ENCODE results near the gene ATP11A. TPM values are rescaled to one million over a fixed set of nuclear protein-coding genes. Genes with fewer than 3 reads are reported as not detected.

ATP11A gene
- total RNA-seq, 2 donors from 2014 or later, result 122 to 140 TPM

GRCh38 chr13:112709825-112710783 lies 20.3 kb downstream of the ATP11A start:
- no peak for DNase-seq
- no peak overlapping the region for H3K27ac ChIP-seq (ENCODE audit: low read depth, low read length)
- peaks cover 28% of the 10 kb centered on the region for H3K4me1 ChIP-seq (ENCODE audit: control insufficient read depth, insufficient read depth, low read length)

GRCh38 chr13:112710855-112711527 lies 21.2 kb downstream of the ATP11A start:
- Mint-ChIP-seq H3K27me3 (ENCODE audit: insufficient read depth) (no peaks in the 10 kb centered on the region), H3K4me3 (peak overlapping the region; percentile 47)
- peak overlapping the region; percentile 64 for H3K4me3 ChIP-seq (ENCODE audit: low read length)

More at GRCh38 chr13:112709825-112710783, 20.3 kb downstream of the ATP11A start:
- Histone ChIP-seq H3K9me3 (ENCODE audit: control insufficient read depth, low read length) (no peaks in the 10 kb centered on the region), H3K27me3 (ENCODE audit: control insufficient read depth, insufficient read depth, low read length, poor library complexity, severe bottlenecking) (no peaks in the 10 kb centered on the region), H3K9ac (ENCODE audit: extremely low read depth, low read length, poor library complexity, severe bottlenecking) (no peak overlapping the region), H3K36me3 (ENCODE audit: control insufficient read depth, insufficient read depth, low read length) (no peaks in the 10 kb centered on the region), H3K4me3 (ENCODE audit: low read length) (no peak overlapping the region)
- Mint-ChIP-seq H3K36me3 (ENCODE audit: low read depth) (peaks cover 18% of the 10 kb centered on the region), H3K4me3 (no peak overlapping the region), H3K4me1 (peaks cover 64% of the 10 kb centered on the region), H3K27me3 (ENCODE audit: insufficient read depth) (no peaks in the 10 kb centered on the region), H3K27ac (peak overlapping the region; percentile 67), H3K9me3 (peaks cover 3% of the 10 kb centered on the region)
- TF ChIP-seq CTCF (conservative IDR thresholded peaks at IDR 0.05), result no peak
- 90 to 91% methylated on average over 13 to 26 of the region's 26 CpGs for WGBS, 2 experiments (ENCODE audit: insufficient coverage in 1 of 2, insufficient read length in 1 of 2)

More at GRCh38 chr13:112710855-112711527, 21.2 kb downstream of the ATP11A start:
- H3K9me3 Mint-ChIP-seq, result peaks cover 6% of the 10 kb centered on the region
- no peaks in the 10 kb centered on the region for H3K9me3 ChIP-seq (ENCODE audit: control insufficient read depth, low read length)
- H3K4me1 Mint-ChIP-seq, result peaks cover 66% of the 10 kb centered on the region
- peak overlapping the region; percentile 99 for H3K27ac Mint-ChIP-seq
- peaks cover 28% of the 10 kb centered on the region for H3K4me1 ChIP-seq (ENCODE audit: control insufficient read depth, insufficient read depth, low read length)
- peak overlapping the region; percentile 72 for H3K9ac ChIP-seq (ENCODE audit: extremely low read depth, low read length, poor library complexity, severe bottlenecking)
- TF ChIP-seq CTCF (conservative IDR thresholded peaks at IDR 0.05), result no peak
- 91 to 92% methylated on average over 14 to 21 of the region's 22 CpGs for WGBS, 2 experiments (ENCODE audit: insufficient coverage in 1 of 2, insufficient read length in 1 of 2)
- no peaks in the 10 kb centered on the region for H3K36me3 ChIP-seq (ENCODE audit: control insufficient read depth, insufficient read depth, low read length)
- H3K27me3 ChIP-seq (ENCODE audit: control insufficient read depth, insufficient read depth, low read length, poor library complexity, severe bottlenecking), result no peaks in the 10 kb centered on the region
- peaks cover 21% of the 10 kb centered on the region for H3K36me3 Mint-ChIP-seq (ENCODE audit: low read depth)
- DNase-seq, result no peak
- peak overlapping the region; percentile 81 for H3K27ac ChIP-seq (ENCODE audit: low read depth, low read length)

Data from endodermal cell (in vitro differentiated cells).